ENCODE data around the gene DENND4A. TPM values are rescaled to one million over a fixed set of nuclear protein-coding genes. Genes with fewer than 3 reads are reported as not detected.

The DENND4A gene
- total RNA-seq, 1 experiment from 2014 or later: 6.2 TPM

DNA sequence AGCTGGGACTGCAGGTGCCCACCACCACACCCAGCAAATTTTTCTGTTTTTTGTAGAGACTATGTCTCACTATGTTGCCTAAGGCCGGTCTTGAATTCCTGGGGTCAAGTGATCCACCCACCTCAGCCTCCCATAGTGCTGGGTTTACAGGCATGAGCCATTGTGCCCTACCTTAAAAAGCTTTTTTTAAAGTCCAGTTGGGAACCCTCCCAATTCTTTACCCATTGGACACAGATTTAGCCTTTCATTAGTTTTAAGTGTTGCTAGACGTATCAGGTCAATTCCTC is 1.7 kb upstream of the DENND4A start:
- Histone ChIP-seq H3K4me2 (ENCODE audit: low read length) (no peak overlapping the region), H3F3A (ENCODE audit: low read length, unreplicated experiment) (no peaks in the 10 kb centered on the region), H3K9me2 (replicated peaks; ENCODE audit: low read length) (no peaks in the 10 kb centered on the region), H2AFZ (ENCODE audit: low read length) (no peak overlapping the region), H3K9ac (ENCODE audit: low read length) (no peak overlapping the region), H3K4me1 (ENCODE audit: insufficient read depth, low read length) (peaks cover 17% of the 10 kb centered on the region), H4K20me1 (ENCODE audit: low read length) (no peaks in the 10 kb centered on the region), H3K36me3 (ENCODE audit: low read depth, low read length) (no peaks in the 10 kb centered on the region), H3K79me2 (ENCODE audit: low read length) (peaks cover 26% of the 10 kb centered on the region), H3K4me3 (ENCODE audit: low read length) (no peak overlapping the region), H3K27ac (ENCODE audit: low read length) (no peak overlapping the region), H3K9me3 (ENCODE audit: low read length) (no peaks in the 10 kb centered on the region), H3K27me3 (ENCODE audit: low read length) (no peaks in the 10 kb centered on the region)
- ChIA-PET CTCF (no interaction called here), POLR2A (ENCODE audit: unreplicated experiment) (no interaction called here)
- no peak for ATAC-seq
- no peak for DNase-seq
- no peak for TF ChIP-seq EZH2phosphoT487 (IDR thresholded peaks at IDR 0.05; ENCODE audit: borderline replicate concordance, low read length)
- no peak for TF ChIP-seq EZH2 (IDR thresholded peaks at IDR 0.05; ENCODE audit: low read length, unreplicated experiment)
- no TSS peak for BruUV-seq (replicated peaks)
- intact Hi-C loops (cut with micrococcal nuclease): no loop called here

GRCh38 chr15:65792988-65793817 is 1.1 kb upstream of the DENND4A start:
- ChIA-PET POLR2A (ENCODE audit: unreplicated experiment) (no interaction called here), CTCF (no interaction called here)
- Histone ChIP-seq H3K27ac (ENCODE audit: low read length) (peak overlapping the region; percentile 67), H2AFZ (ENCODE audit: low read length) (peak overlapping the region; percentile 95), H3K9ac (ENCODE audit: low read length) (peak overlapping the region; percentile 83), H3K9me2 (replicated peaks; ENCODE audit: low read length) (no peaks in the 10 kb centered on the region), H3K36me3 (ENCODE audit: low read depth, low read length) (no peaks in the 10 kb centered on the region), H3K4me3 (ENCODE audit: low read length) (peak overlapping the region; percentile 81), H3F3A (ENCODE audit: low read length, unreplicated experiment) (no peaks in the 10 kb centered on the region), H3K9me3 (ENCODE audit: low read length) (no peaks in the 10 kb centered on the region), H3K4me1 (ENCODE audit: insufficient read depth, low read length) (peaks cover 17% of the 10 kb centered on the region), H3K27me3 (ENCODE audit: low read length) (no peaks in the 10 kb centered on the region), H3K4me2 (ENCODE audit: low read length) (peak overlapping the region; percentile 92), H4K20me1 (ENCODE audit: low read length) (no peaks in the 10 kb centered on the region), H3K79me2 (ENCODE audit: low read length) (peaks cover 26% of the 10 kb centered on the region)
- TF ChIP-seq EZH2 (IDR thresholded peaks at IDR 0.05; ENCODE audit: low read length, unreplicated experiment) (no peak), EZH2phosphoT487 (IDR thresholded peaks at IDR 0.05; ENCODE audit: borderline replicate concordance, low read length) (no peak), CTCF (conservative IDR thresholded peaks at IDR 0.05; ENCODE audit: low read depth, low read length) (no peak)
- BruUV-seq (replicated peaks): no TSS peak
- intact Hi-C loops (cut with micrococcal nuclease): no loop called here
- ATAC-seq: no peak
- DNase-seq: no peak

DNA sequence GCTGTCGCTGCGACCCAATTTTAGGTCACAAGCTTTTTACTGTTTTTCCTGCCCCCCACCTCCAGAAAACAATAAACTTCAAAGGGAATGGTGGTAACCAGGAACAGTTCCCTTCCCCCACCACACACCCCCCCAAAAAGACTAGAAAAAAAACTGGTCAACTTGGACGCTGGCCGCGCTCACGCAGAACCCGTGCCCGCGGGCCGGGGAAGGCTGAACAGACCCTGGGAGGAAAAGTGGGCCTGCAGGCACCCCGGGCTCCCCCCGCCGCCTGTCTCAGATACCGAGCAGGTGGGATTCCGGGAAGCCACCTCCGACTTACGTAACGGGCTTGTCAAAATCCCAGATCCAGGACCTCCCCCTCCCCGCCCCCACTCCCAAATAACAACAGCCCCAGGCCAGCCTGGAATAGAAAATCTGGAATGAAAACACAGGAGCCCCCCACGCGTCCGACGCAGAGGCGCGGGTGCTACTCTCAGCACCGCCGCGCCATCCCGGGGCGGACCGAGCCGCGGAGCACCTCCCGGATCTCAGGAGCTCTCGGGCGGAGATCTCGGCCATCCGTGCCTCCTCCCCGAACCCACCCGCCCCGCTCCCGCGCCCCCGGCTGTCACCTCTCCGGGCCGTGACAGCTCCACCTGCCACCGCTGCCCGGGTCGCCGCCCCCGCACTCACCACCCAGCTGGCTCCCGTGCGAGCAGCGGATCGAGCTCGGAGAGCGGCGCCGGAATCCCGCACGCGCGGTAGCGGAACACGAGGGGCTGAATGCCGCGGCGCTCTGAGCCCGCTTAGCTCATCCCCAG is 557 bp downstream of the DENND4A start:
- Histone ChIP-seq H3F3A (ENCODE audit: low read length, unreplicated experiment) (no peaks in the 10 kb centered on the region), H3K9me2 (replicated peaks; ENCODE audit: low read length) (no peaks in the 10 kb centered on the region), H3K9ac (ENCODE audit: low read length) (peak overlapping the region; percentile 55), H3K79me2 (ENCODE audit: low read length) (peaks cover 26% of the 10 kb centered on the region), H3K4me1 (ENCODE audit: insufficient read depth, low read length) (peaks cover 18% of the 10 kb centered on the region), H3K4me2 (ENCODE audit: low read length) (peak overlapping the region; percentile 85), H2AFZ (ENCODE audit: low read length) (peak overlapping the region; percentile 42), H3K36me3 (ENCODE audit: low read depth, low read length) (no peaks in the 10 kb centered on the region), H4K20me1 (ENCODE audit: low read length) (no peaks in the 10 kb centered on the region), H3K27me3 (ENCODE audit: low read length) (no peaks in the 10 kb centered on the region), H3K27ac (ENCODE audit: low read length) (no peak overlapping the region), H3K9me3 (ENCODE audit: low read length) (no peaks in the 10 kb centered on the region), H3K4me3 (ENCODE audit: low read length) (peak overlapping the region; percentile 88)
- no TSS peak for BruUV-seq (replicated peaks)
- ATAC-seq (peak; percentile 25), DNase-seq (peak; percentile 26)
- CTCF ChIA-PET: interaction anchor here (0.6 to 0.7 kb wide), 2 partner anchors 45 to 78 kb away, joined by 4 to 8 read pairs; partner anchors contain the start of gene RAB11A
- no peak for TF ChIP-seq EZH2 (IDR thresholded peaks at IDR 0.05; ENCODE audit: low read length, unreplicated experiment)
- TF ChIP-seq EZH2phosphoT487 (IDR thresholded peaks at IDR 0.05; ENCODE audit: borderline replicate concordance, low read length): no peak
- TF ChIP-seq CTCF (conservative IDR thresholded peaks at IDR 0.05; ENCODE audit: low read depth, low read length): no peak
- intact Hi-C loops (cut with micrococcal nuclease): no loop called here
- POLR2A ChIA-PET (ENCODE audit: unreplicated experiment): interaction anchor here (0.9 kb wide), 1 partner anchor 41 kb away, joined by 6 read pairs; no protein-coding TSS in a partner anchor
